Caco-2 (cell line): ENCODE results near the gene BTNL2. TPM values are rescaled to one million over a fixed set of nuclear protein-coding genes. Genes with fewer than 3 reads are reported as not detected.

Experiments
- BruUV-seq: library from RNA; stranded (reverse); fragments of 400-500 nt; replicated peaks from 2 replicates; lab custom pipeline; 2021; lab: Mats Ljungman, UMichigan
- CTCF ChIA-PET: fragments of 300-600 bp; sonication (Branson Sonifier 250); formaldehyde crosslinking; loops from one replicate; lab custom pipeline; 2022; ENCODE audit warnings: antibody characterized with exemption; lab: Charles Lee
- POLR2A ChIA-PET: fragments of 300-600 bp; sonication (Branson Sonifier 250); formaldehyde crosslinking; loops from one replicate; lab custom pipeline; 2022; ENCODE audit warnings: antibody characterized with exemption; lab: Charles Lee
- DNase-seq, 2 experiments: peaks; one replicate each; pipeline versions ENCODE4 v3.0.0 to v3.0.0-alpha.2; 2020 to 2022
- H3K27me3 ChIP-seq: replicated peaks from 2 replicates; pipeline ENCODE4 v1.6.0; 2011; ENCODE audit warnings: low read length; ENCODE audit not compliant: control insufficient read depth, insufficient read depth
- H3K36me3 ChIP-seq: 2 replicates; pipeline ENCODE4 v1.5.1; 2011; ENCODE audit warnings: low read length; ENCODE audit not compliant: control insufficient read depth, insufficient read depth
- H3K4me1 ChIP-seq: fragments of 250-450 bp; sonication (Bioruptor Pico); 2 replicates; pipeline ENCODE4 v1.5.1; 2020; ENCODE audit warnings: mild to moderate bottlenecking
- H3K4me3 ChIP-seq: 2 replicates; pipeline ENCODE4 v1.5.1; 2011; ENCODE audit warnings: low read depth, mild to moderate bottlenecking, control low read depth, low read length
- H3K9me3 ChIP-seq: fragments of 250-450 bp; sonication (Bioruptor Pico); 2 replicates; pipeline ENCODE4 v1.5.1; 2020; ENCODE audit warnings: mild to moderate bottlenecking, moderate library complexity
- H3K27ac Mint-ChIP-seq: one replicate; pipeline ENCODE4 v1.8.0; 2022; ENCODE audit warnings: mixed read lengths; ENCODE audit not compliant: unreplicated experiment
- H3K27me3 Mint-ChIP-seq: one replicate; pipeline ENCODE4 v1.8.0; 2022; ENCODE audit warnings: mixed read lengths; ENCODE audit not compliant: insufficient read depth, unreplicated experiment
- H3K36me3 Mint-ChIP-seq: one replicate; pipeline ENCODE4 v1.8.0; 2022; ENCODE audit warnings: mild to moderate bottlenecking, mixed read lengths; ENCODE audit not compliant: insufficient read depth, unreplicated experiment
- H3K4me1 Mint-ChIP-seq: one replicate; pipeline ENCODE4 v1.8.0; 2022; ENCODE audit warnings: low read depth, mixed read lengths; ENCODE audit not compliant: unreplicated experiment
- H3K4me3 Mint-ChIP-seq: one replicate; pipeline ENCODE4 v1.8.0; 2022; ENCODE audit warnings: mild to moderate bottlenecking, moderate library complexity, mixed read lengths; ENCODE audit not compliant: unreplicated experiment
- H3K9me3 Mint-ChIP-seq: one replicate; pipeline ENCODE4 v1.8.0; 2022; ENCODE audit warnings: mixed read lengths; ENCODE audit not compliant: unreplicated experiment
- CTCF ChIP-seq, 2 experiments: fragments of 200-600 bp in 1 of 2; IDR thresholded peaks; 1 replicate in 1 of 2; 2 replicates in 1 of 2; pipeline versions ENCODE4 v1.5.1 to v1.8.0; 2011 to 2022; ENCODE audit warnings: antibody characterized with exemption in 1 of 2, control low read depth in 1 of 2, inconsistent platforms in 1 of 2, low read depth in 1 of 2, low read length in 1 of 2, mild to moderate bottlenecking in 1 of 2, moderate library complexity in 1 of 2; ENCODE audit not compliant: insufficient read depth in 1 of 2, severe bottlenecking in 1 of 2, unreplicated experiment in 1 of 2
- intact Hi-C: fragments of 100-400 bp; cut with micrococcal nuclease; formaldehyde crosslinking; loops from one replicate; pipeline ENCODE4 v1.10.0; 2022; ENCODE audit not compliant: unreplicated experiment
- total RNA-seq: library from RNA; stranded (reverse); gene quantifications from 2 replicates; pipeline ENCODE4 v1.2.3, GENCODE V29; 2022

The BTNL2 gene
- total RNA-seq, 1 experiment from 2014 or later: not detected

DNA sequence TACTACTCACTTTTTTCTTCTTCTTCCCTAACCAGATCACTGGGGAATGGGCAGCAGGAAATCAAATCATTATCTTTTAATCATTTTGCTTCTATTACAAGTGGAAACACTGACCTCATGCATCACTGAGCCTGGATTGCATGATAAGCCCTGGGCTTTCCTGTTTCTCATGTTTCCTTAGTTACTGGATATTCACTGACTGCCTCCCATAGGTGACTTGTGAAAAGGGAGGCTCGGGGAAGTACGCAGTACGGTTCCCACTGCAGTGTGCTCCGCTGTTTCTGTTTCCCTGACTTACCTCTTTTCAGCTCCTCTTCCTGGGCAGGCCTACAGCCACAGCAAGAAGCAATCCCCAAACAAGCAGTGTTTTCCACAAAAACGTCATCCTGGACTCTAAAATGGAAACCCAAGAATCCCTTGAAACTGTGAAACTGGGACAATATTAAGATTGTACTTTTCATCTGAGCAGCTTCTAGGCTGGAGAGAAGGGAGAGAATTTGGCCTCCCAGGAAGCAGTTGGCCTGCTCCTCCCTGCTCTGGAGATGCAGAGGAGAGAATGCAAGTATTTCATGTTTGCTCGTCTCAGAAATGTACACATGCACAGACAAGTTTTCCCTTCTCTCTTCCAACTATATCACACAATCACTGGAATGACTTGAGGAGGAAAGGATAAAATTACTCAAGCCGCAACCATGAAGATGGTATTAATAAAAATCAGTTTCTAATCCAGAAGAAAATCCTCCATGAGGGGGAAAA, 13.1 kb downstream of the BTNL2 start:
- Histone ChIP-seq H3K4me3 (no peak overlapping the region), H3K9me3 (no peaks in the 10 kb centered on the region), H3K4me1 (no peaks in the 10 kb centered on the region), H3K36me3 (no peaks in the 10 kb centered on the region), H3K27me3 (no peaks in the 10 kb centered on the region)
- intact Hi-C loops: loop anchor here (5.0 kb wide), 1 partner anchor 147 kb away; no protein-coding TSS in a partner anchor
- POLR2A ChIA-PET: no interaction called here
- H3K36me3 Mint-ChIP-seq: no peaks in the 10 kb centered on the region
- no peaks in the 10 kb centered on the region for H3K9me3 Mint-ChIP-seq
- BruUV-seq: no TSS peak
- peaks cover 7% of the 10 kb centered on the region for H3K4me1 Mint-ChIP-seq
- peak in 1 of 2 experiments; percentile 22 for DNase-seq
- H3K4me3 Mint-ChIP-seq: no peak overlapping the region
- no peak for TF ChIP-seq CTCF (IDR thresholded peaks at IDR 0.05; ENCODE audit: insufficient read depth in 1 of 2, low read depth in 1 of 2, low read length in 1 of 2, severe bottlenecking in 1 of 2, unreplicated experiment in 1 of 2)
- H3K27ac Mint-ChIP-seq: no peak overlapping the region
- no peaks in the 10 kb centered on the region for H3K27me3 Mint-ChIP-seq
- CTCF ChIA-PET: no interaction called here

- POLR2A ChIA-PET: no interaction called here
Measured at GRCh38 chr6:32391505-32391904, 15.5 kb downstream of the BTNL2 start.

More at GRCh38 chr6:32391505-32391904, 15.5 kb downstream of the BTNL2 start:
- TF ChIP-seq CTCF (IDR thresholded peaks at IDR 0.05; ENCODE audit: insufficient read depth in 1 of 2, low read depth in 1 of 2, low read length in 1 of 2, severe bottlenecking in 1 of 2, unreplicated experiment in 1 of 2): no peak
- intact Hi-C loops: loop anchor here (5.0 kb wide), 1 partner anchor 144 kb away; no protein-coding TSS in a partner anchor
- CTCF ChIA-PET: no interaction called here
- no peak overlapping the region for H3K27ac Mint-ChIP-seq
- H3K4me1 ChIP-seq: peaks cover 7% of the 10 kb centered on the region
- H3K27me3 Mint-ChIP-seq: no peaks in the 10 kb centered on the region
- no peaks in the 10 kb centered on the region for H3K9me3 Mint-ChIP-seq
- H3K36me3 ChIP-seq: no peaks in the 10 kb centered on the region
- H3K27me3 ChIP-seq: no peaks in the 10 kb centered on the region
- no peaks in the 10 kb centered on the region for H3K36me3 Mint-ChIP-seq
- no peak overlapping the region for H3K4me3 Mint-ChIP-seq
- H3K4me1 Mint-ChIP-seq: peaks cover 18% of the 10 kb centered on the region
- no peak for DNase-seq
- H3K9me3 ChIP-seq: no peaks in the 10 kb centered on the region
- BruUV-seq: no TSS peak
- no peak overlapping the region for H3K4me3 ChIP-seq
